Liver (tissue), 9 donors: ENCODE results near the gene ELL. TPM values are rescaled to one million over a fixed set of nuclear protein-coding genes. Genes with fewer than 3 reads are reported as not detected.

Experiments
- DNase-seq: peaks from one replicate; pipeline ENCODE4 v3.0.0-alpha.2; 2017; ENCODE audit warnings: low spot score
- H3K27ac ChIP-seq, 2 donors: one replicate each; pipeline ENCODE4 v1.7.0; 2013; ENCODE audit warnings: inconsistent platforms in 2 of 2, low read length in 2 of 2, control low read depth in 1 of 2, low read depth in 1 of 2, mild to moderate bottlenecking in 1 of 2
- H3K27me3 ChIP-seq, 4 donors: one replicate each; pipeline versions ENCODE4 v1.6.1 to v1.7.0; 2013; ENCODE audit warnings: low read length in 3 of 4, inconsistent platforms in 1 of 4, mild to moderate bottlenecking in 1 of 4, moderate library complexity in 1 of 4; ENCODE audit not compliant: control insufficient read depth in 4 of 4, insufficient read depth in 4 of 4
- H3K36me3 ChIP-seq, 4 donors: one replicate each; pipeline versions ENCODE4 v1.6.1 to v1.7.0; 2013; ENCODE audit warnings: low read length in 3 of 4, mild to moderate bottlenecking in 3 of 4, low read depth in 1 of 4, moderate library complexity in 1 of 4; ENCODE audit not compliant: control insufficient read depth in 4 of 4, insufficient read depth in 3 of 4
- H3K4me1 ChIP-seq, 4 donors: one replicate each; pipeline versions ENCODE4 v1.6.1 to v1.7.0; 2013; ENCODE audit warnings: low read length in 3 of 4, mild to moderate bottlenecking in 3 of 4, moderate library complexity in 1 of 4; ENCODE audit not compliant: control insufficient read depth in 4 of 4, insufficient read depth in 4 of 4
- H3K4me3 ChIP-seq, 3 donors: one replicate each; pipeline versions ENCODE4 v1.6.1 to v1.7.0; 2013; ENCODE audit warnings: low read length in 3 of 3, control low read depth in 1 of 3, low read depth in 1 of 3, mild to moderate bottlenecking in 1 of 3
- H3K9ac ChIP-seq, 2 donors: one replicate each; pipeline ENCODE4 v1.7.0; 2013; ENCODE audit warnings: low read length in 2 of 2, mild to moderate bottlenecking in 2 of 2, moderate library complexity in 2 of 2, control low read depth in 1 of 2, low read depth in 1 of 2
- H3K9me3 ChIP-seq, 4 donors: one replicate each; pipeline versions ENCODE4 v1.6.1 to v1.7.0; 2013; ENCODE audit warnings: low read length in 3 of 4; ENCODE audit not compliant: control insufficient read depth in 4 of 4
- ATF3 ChIP-seq: IDR thresholded peaks from 2 replicates; pipeline ENCODE4 v1.6.1; 2016; ENCODE audit warnings: antibody characterized with exemption
- EGR1 ChIP-seq, 2 donors: IDR thresholded peaks; 2 replicates each; pipeline ENCODE4 v1.6.1; 2016 to 2018; ENCODE audit warnings: antibody characterized with exemption in 2 of 2, low read depth in 2 of 2
- FOXA1 ChIP-seq: IDR thresholded peaks from 2 replicates; pipeline ENCODE4 v1.6.1; 2016; ENCODE audit warnings: antibody characterized with exemption
- GABPA ChIP-seq, 2 donors: IDR thresholded peaks in 1 of 2; conservative IDR thresholded peaks in 1 of 2; 2 replicates each; pipeline ENCODE4 v1.6.1; 2016; ENCODE audit warnings: antibody characterized with exemption in 2 of 2, mild to moderate bottlenecking in 1 of 2, moderate library complexity in 1 of 2
- JUND ChIP-seq, 2 donors: IDR thresholded peaks; 2 replicates each; pipeline ENCODE4 v1.6.1; 2016; ENCODE audit warnings: antibody characterized with exemption in 2 of 2
- MAX ChIP-seq: IDR thresholded peaks from 2 replicates; pipeline ENCODE4 v1.6.1; 2016; ENCODE audit warnings: antibody characterized with exemption
- NR2F2 ChIP-seq: IDR thresholded peaks from 2 replicates; pipeline ENCODE4 v1.6.1; 2016; ENCODE audit warnings: antibody characterized with exemption
- RAD21 ChIP-seq, 2 donors: IDR thresholded peaks; 2 replicates each; pipeline ENCODE4 v1.6.1; 2016; ENCODE audit warnings: antibody characterized with exemption in 2 of 2, mild to moderate bottlenecking in 2 of 2
- REST ChIP-seq: IDR thresholded peaks from 2 replicates; pipeline ENCODE4 v1.6.1; 2016; ENCODE audit warnings: antibody characterized with exemption, mild to moderate bottlenecking
- SP1 ChIP-seq: IDR thresholded peaks from 2 replicates; pipeline ENCODE4 v1.6.1; 2018; ENCODE audit warnings: antibody characterized with exemption, mild to moderate bottlenecking
- YY1 ChIP-seq: IDR thresholded peaks from 2 replicates; pipeline ENCODE4 v1.6.1; 2016; ENCODE audit warnings: antibody characterized with exemption, mild to moderate bottlenecking
- WGBS: extraction: QIAGEN DNeasy Blood & Tissue Kit; methylation state at CpG from one replicate; pipeline ENCODE4 v1.1.7; 2013; 5-methylcytosine and 5-hydroxymethylcytosine counted together
- polyA plus RNA-seq, 2 donors: library from polyadenylated mRNA; stranded (reverse) in 1 of 2; unstranded in 1 of 2; fragments of 200-250 nt in 1 of 2; fragments of >200 nt in 1 of 2; fragmentation: Nextera tagmentation in 1 of 2; extraction: Ambion mirVana in 1 of 2; gene quantifications; one replicate each; pipeline versions ENCODE4 v1.2.1 to v1.2.3, GENCODE V29; 2013 to 2015
- total RNA-seq, 2 donors: library from RNA; depleted of rRNA; stranded (reverse); fragments of >200 nt; gene quantifications; one replicate each; pipeline ENCODE4 v1.2.3, GENCODE V29; 2014
- donor health status: healthy.
- donor health status: healthy.
- donor health status: healthy.
- donor health status: healthy.
- donor health status: healthy.

The ELL gene
- total and polyA plus RNA-seq, 4 donors, result 4.5 to 10.5 (median 6.6) TPM

GRCh38 chr19:18493440-18494266, 28.2 kb downstream of the ELL start:
- no peak for DNase-seq
- Histone ChIP-seq H3K9me3 (no peaks in the 10 kb centered on the region), H3K9ac (no peak overlapping the region), H3K4me3 (no peak overlapping the region), H3K27me3 (no peaks in the 10 kb centered on the region), H3K36me3 (no peaks in the 10 kb centered on the region), H3K4me1 (peaks cover 15 to 52% (median 40%) of the 10 kb centered on the region in 4 donors), H3K27ac (peak overlapping the region; percentile 49 to 57)
- 56% methylated on average over 13 of the region's 13 CpGs for WGBS
- TF ChIP-seq ATF3 (no peak), NR2F2 (peak; percentile 51), FOXA1 (no peak)

GRCh38 chr19:18491995-18492953, 29.6 kb downstream of the ELL start:
- Histone ChIP-seq H3K9ac (no peak overlapping the region), H3K4me3 (no peak overlapping the region), H3K36me3 (no peaks in the 10 kb centered on the region), H3K9me3 (no peaks in the 10 kb centered on the region), H3K27ac (no peak overlapping the region), H3K27me3 (no peaks in the 10 kb centered on the region), H3K4me1 (peaks cover 20 to 64% (median 50%) of the 10 kb centered on the region in 4 donors)
- DNase-seq, result no peak
- TF ChIP-seq EGR1 (IDR thresholded peaks at IDR 0.05; ENCODE audit: low read depth in 2 of 2), result no peak
- WGBS, result 90% methylated on average over 15 of the region's 15 CpGs

- Histone ChIP-seq H3K4me1 (peaks cover 13 to 61% (median 36%) of the 10 kb centered on the region in 4 donors), H3K9ac (no peak overlapping the region), H3K9me3 (no peaks in the 10 kb centered on the region), H3K27me3 (no peaks in the 10 kb centered on the region), H3K36me3 (no peaks in the 10 kb centered on the region), H3K27ac (no peak overlapping the region), H3K4me3 (no peak overlapping the region)
- DNase-seq, result no peak
- TF ChIP-seq ATF3, result no peak
- no peak for TF ChIP-seq RAD21 (IDR thresholded peaks at IDR 0.05)
- TF ChIP-seq MAX, result no peak
- TF ChIP-seq GABPA (IDR thresholded peaks at IDR 0.05 in 1 of 2, conservative IDR thresholded peaks at IDR 0.05 in 1 of 2), result no peak
- TF ChIP-seq NR2F2, result no peak
- no peak for TF ChIP-seq REST
- TF ChIP-seq YY1, result no peak
- no peak for TF ChIP-seq SP1
- no peak for TF ChIP-seq JUND (IDR thresholded peaks at IDR 0.05)
- TF ChIP-seq EGR1 (IDR thresholded peaks at IDR 0.05; ENCODE audit: low read depth in 2 of 2), result no peak
- WGBS, result 94% methylated on average over 6 of the region's 6 CpGs
Measured at GRCh38 chr19:18490728-18491127, 31.1 kb downstream of the ELL start.
